Measurements from ENCODE around the gene CEP85L. TPM values are rescaled to one million over a fixed set of nuclear protein-coding genes. Genes with fewer than 3 reads are reported as not detected.

CEP85L gene
- total RNA-seq, 1 donor from 2014 or later: 14.3 TPM

DNA sequence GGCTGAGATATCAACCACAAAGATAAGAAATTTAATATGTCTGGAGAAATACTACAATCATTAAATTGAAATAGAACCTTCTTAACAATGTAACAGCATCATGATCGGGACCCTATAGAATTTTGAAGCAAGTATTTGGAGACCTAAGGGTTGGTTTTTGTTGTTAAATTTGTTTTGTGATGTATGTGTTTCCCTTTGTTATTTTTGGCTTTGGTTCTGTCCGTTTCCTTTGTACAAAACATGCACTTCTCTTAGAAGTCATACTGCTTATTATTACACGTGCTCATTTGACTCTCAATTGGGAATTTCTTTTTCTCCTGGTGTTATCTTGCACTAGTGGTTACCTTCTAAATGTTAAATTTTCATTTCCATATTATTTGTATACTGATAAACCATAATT is 107.3 kb downstream of the CEP85L start:
- DNase-seq (ENCODE audit: low read depth in 2 of 2): peak; percentile 48 to 64

DNA sequence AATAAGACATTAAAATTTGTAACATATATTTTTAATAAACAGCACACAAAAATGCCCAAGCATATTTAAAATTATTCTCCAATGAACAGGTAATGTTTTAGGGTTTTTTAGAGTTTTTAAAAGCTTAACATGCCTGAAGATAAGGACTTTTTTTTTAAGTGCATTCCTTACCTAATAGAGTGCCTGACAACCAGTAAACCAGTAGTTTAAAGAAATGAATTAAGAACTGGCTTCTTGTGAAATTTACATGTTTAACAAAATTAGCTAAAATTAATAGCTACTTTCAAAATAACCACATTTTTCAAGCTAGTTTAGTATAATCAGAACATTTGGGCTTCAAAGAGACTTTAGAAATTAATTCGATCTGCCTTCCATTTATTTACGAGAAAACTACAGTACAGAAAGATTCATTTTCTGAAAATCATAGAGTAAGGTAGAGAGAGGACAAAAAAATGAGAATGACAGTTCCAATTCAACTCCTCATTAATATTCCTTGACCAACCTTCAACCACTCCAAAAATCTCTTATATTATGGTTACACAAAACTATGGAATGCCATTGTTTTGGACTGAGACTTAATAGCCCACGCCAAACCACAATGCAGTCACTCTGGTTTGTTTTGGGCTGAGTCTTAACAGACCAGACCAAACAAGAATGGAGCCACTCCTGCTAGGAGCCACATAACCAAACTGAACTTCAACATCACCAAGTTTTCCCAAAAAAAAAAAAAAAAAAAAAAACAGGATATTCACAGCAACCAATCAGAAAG is 109.0 kb downstream of the CEP85L start:
- DNase-seq (ENCODE audit: low read depth in 2 of 2): peak in 1 of 2 donors; percentile 59

DNA sequence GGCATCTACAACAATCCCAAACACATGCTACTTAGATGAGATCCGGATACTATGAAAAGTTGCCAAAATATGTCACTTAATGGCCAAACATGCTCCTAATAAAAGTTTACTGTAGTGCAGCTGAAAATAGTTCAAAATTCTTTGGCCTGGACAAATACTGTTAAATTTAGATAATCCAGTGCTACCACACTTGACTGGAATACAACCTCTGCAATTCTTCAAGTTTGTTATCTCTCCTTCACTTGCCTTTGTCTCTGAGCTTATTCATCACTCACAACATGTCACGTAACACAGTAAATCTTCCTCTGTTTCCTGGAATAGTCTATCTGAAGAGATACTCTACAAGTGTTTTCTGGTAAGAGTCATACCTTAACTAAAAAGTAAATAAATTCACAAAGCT is 113.8 kb downstream of the CEP85L start:
- peak in 1 of 2 donors; percentile 32 for DNase-seq (ENCODE audit: low read depth in 2 of 2)

DNA sequence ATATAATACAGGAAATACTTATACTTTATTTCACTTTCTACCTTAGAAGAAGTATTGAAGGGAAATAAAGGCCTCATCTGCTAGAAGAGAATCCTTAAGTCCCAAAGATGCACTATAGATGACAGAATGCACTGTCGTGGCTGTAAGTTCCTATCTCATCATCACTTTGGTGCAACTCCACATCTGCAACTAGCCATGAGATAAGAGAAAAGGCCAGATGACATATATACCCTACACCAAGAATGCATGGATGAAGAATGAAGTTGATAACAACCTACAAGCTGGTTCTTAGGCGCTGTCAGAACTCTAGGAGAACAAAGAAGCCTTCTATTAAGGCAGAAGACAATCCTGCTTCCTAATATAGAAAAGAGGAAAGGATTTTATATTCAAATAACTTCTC is 114.9 kb downstream of the CEP85L start:
- no peak for DNase-seq (ENCODE audit: low read depth in 2 of 2)

DNA sequence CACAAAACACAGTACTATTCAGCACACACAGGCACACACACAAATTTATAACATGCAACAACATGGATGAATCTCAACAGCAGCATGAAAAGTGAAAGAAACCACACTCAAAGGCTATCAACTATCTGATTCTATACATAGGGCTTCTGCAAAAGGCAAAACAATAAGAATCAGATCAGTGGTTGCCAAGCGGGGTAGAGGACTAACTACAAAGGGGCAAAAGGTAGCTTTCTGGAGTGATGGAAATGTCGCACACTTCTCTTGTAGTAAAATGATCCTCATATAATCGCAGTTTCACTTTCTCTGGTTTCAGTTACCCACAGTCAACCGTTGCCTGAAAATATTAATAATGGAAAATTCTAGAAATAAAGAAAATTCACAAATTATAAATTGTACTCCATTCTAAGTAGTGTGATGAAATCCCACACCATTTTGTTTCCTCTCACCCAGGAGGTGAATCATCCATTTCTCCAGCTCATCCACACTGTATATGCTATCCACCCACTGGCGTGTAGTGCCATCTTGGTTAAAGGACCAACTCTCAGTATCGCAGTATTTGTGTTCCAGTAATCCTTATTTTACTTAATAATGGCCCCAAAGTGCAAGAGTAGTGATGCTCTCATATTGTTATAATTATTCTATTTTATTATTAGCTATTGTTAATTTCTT is 116.1 kb downstream of the CEP85L start:
- DNase-seq (ENCODE audit: low read depth in 2 of 2): no peak

DNA sequence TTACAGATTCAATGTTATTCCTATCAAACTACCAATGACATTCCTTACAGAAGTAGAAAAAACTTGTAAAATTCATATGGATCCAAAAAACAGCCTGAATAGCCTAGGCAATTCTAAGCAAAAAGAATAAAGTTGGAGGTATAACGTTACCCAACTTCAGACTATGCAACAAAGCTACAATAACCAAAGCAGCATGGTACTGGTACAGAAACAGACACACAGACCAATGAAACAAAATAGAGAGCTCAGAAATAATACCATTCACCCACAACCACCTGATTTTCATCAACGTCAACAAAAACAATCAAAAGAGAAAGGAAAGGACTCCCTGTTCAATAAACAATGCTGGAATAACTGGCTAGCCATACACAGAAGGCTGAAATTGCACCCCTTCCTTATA is 120.4 kb downstream of the CEP85L start:
- DNase-seq (ENCODE audit: low read depth in 2 of 2): no peak

DNA sequence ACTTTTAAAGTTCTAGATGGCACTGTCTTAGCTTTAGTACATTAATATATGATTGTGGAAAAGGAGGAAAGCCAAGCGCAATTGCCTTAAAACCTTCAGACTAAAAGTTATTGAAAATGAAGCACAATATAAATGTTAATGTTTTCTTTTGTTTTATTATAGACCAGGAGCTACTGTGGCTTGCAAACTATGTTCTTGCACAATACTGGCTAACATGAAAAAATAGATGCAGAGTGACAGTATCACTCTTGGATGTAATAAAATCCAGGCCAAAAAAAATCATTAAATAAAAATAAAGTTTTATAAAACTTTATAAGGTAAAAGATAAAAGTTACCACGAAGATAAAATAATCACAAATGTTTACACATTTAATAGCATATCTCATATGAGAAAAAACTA is 121.6 kb downstream of the CEP85L start:
- no peak for DNase-seq (ENCODE audit: low read depth in 2 of 2)

DNA sequence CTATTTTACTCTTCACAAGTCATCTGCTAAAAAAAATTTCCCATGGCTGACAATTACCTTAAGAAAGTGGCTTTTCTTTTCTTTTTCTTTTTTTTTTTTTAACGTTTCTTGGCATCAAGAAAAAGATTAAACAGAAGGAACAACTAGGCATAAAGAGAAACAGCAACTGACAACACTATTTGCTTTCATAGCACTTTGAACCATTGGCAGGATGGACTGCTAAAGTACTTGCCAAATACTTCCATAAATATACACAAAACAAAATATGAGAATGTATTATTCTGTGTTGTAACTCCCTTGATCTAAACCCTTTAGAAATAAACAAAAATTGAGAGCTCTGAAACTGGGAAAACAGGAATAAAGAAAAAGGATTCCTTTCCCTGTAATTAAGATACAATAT is 123.3 kb downstream of the CEP85L start:
- DNase-seq (ENCODE audit: low read depth in 2 of 2): no peak

DNA sequence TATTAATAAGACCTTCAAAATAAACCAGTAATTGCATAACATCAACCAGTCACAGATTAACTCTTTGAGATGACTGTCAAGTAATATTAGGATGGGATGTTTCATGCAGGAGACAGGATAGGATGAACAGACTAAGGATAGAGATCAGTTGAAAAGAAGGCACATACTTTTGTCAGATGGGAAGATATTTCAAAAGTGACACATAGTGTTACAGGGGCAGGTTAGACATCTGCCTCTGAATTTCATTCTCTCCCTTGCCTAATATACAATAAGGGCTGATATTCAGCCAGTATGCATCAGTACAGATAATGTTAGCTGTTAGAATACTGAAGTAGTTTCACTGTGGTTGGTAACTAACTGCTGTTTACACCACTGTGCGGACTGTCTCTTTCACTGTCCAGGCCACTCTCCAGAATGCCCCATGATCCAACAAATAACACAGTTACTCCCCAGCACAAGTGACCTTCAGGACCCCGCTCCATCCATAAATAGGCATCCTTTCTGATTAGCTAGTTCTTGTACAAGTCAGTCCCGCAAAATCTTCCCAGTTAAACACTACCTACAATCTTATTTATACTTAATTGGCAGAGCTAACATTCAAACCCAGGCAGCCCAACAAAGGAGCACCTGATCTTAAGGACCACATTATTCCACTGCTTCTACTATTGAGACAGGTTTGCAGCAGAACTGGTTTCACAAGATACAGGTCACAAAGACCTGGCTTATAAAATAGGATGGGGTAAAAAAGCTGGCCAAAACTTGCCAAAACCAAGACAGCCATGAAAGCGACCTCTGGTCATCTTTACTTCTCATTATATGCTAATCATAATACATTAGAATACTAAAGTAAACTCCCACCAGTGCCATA is 125.2 kb downstream of the CEP85L start:
- DNase-seq (ENCODE audit: low read depth in 2 of 2): no peak

DNA sequence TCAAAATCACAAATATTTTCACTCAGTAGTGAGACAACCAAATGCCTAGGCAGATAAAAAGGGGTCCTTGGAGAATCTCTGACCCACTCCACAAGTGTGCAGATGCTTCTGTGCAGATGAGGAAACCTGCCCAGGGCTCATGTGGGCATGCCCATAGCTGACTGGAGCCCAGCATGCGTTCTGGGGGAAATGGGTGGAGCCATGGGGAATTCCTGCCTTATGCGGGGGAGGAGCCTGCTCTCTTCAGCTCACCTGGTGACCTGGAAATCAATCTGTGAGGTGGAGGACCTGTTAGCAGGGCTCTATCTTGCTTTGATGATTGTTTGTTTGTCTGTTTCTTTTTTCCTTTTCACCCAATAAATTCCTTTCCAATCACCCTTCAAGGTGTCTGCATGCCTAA is 126.7 kb downstream of the CEP85L start:
- no peak for DNase-seq (ENCODE audit: low read depth in 2 of 2)

DNA sequence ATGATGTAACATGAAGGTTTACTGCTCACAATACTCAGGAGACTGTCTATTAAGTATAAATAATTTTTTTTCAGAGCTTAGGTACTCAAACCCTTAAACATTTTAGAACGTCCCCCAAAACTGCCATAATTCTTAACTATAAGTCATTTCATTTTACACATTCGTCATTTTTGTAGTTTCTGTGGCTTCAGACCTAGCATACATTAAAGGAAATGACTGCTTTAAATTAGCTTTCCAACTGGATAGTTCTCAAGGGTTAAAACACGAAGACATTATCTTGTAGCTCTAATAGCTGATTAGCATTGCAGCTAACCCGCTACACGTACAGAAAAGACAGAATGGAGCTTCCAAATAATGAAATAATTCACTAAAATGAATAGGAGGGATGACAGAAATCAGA is 128.2 kb downstream of the CEP85L start:
- DNase-seq (ENCODE audit: low read depth in 2 of 2): no peak

DNA sequence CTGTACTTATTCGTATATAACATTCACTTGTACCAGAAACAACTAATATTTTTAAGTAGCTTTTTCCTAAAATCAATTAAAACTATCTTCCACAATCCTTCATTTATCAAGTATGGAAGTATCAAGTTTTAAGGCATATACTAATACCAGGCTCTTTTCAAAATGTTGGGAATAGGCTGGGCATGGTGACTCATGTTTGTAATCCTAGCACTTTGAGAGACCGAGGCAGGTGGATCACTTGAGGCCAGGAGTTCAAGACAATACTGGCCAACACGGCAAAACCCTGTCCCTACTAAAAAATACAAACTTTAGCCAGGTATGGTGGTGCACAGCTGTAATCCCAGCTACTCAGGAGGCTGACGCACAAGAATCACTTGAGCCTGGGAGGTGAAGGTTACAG is 129.0 kb downstream of the CEP85L start:
- no peak for DNase-seq (ENCODE audit: low read depth in 2 of 2)

DNA sequence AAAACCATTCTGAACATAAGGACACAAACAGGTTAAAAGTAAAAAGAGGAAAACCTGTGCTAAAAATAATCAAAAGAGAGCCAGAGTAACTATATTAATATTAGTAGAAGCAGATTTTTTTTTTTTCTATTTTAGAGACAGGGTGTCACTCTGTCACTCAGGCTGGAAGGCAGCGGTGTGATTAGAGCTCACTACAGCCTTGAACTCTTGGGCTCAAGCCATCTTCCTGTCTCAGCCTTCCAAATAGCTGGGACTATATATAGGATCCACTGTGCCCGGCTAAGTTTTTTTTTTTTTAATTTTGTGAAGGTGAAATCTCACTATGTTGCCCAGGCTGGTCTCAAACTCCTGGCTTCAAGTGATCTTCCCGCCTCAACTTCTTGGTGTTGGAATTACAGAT is 136.7 kb downstream of the CEP85L start:
- no peak for DNase-seq (ENCODE audit: low read depth in 2 of 2)

DNA sequence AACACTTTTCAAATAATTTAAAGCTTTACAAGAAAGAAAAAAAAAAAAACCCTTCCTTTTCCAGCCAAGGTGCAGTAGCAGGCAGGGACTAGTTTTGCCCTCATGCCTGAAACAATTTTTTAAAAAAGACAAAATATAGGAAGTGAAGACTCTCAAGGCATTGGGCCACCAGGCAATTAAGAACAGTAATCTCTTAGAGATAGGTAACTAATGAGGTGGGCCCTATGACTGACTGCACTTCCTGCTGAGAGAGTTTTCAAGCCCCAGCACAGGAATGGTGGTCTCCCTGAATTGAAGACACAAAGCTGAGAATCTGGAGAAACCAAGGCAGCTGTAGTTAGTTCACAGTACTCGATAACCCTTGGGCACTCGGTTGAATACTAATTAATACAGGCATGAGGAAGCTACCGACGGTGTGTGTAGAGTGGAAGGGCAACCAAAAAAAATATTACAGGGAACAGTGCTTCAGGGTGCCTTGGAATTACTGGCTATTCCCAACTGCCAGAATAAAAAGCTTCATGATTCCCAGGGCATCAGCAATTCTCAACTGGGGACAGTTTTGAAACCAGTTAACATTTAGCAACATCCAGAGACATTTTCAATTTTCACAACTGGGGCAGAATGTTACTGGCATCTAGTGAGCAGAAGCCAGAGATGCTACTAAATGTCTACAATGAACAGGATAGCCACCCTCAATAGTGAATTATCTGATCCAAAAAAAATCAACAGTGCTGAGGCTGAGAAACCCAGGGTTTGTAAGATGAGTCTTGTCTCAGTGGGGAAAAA is 139.3 kb downstream of the CEP85L start:
- DNase-seq (ENCODE audit: low read depth in 2 of 2): no peak

DNA sequence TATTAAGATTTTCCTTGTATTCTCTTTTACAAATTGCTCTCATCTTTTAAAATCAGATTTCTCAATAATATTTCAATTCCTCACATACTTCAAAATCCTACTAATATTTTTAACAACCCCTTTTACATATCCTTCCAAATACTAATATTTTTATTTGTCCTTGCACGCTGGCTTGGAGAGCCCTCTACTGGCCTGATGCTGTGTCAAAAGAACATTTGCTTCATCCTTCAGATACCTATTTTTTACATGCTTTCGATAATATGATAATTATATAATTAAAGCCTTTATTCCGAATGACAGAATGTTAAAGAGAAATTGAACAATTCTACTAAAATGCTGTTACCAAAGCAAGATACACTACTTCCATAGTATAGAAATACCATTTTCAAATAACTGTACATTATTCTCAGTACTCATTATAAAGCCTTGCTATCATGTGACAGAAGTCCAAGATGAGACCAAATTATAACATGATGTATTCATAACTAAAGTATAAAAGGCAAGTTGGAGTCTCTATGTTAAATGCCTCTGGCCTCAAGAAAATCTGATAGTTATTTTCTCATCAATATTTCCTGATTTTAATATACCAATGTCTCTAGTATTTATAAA is 142.3 kb downstream of the CEP85L start:
- DNase-seq (ENCODE audit: low read depth in 2 of 2): peak; percentile 56 to 76

DNA sequence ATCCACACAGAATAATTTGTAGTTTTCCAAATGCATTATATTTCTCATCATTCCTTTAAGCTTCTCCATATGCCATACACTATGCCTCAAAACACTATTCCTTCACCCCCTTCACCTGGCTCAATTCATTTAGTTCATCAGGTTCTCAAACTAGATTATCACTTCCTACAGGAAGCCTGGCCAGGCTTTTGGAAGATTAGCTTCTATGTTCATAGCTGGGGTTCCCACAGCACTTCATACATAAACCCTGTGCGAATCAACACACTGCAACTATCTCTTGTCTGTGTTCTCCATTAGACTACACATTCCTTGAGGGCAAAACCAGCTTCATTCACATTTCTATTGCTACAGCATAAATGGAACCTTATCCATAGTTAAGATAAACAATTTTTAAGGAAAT is 143.8 kb downstream of the CEP85L start:
- DNase-seq (ENCODE audit: low read depth in 2 of 2): peak in 1 of 2 donors; percentile 44

DNA sequence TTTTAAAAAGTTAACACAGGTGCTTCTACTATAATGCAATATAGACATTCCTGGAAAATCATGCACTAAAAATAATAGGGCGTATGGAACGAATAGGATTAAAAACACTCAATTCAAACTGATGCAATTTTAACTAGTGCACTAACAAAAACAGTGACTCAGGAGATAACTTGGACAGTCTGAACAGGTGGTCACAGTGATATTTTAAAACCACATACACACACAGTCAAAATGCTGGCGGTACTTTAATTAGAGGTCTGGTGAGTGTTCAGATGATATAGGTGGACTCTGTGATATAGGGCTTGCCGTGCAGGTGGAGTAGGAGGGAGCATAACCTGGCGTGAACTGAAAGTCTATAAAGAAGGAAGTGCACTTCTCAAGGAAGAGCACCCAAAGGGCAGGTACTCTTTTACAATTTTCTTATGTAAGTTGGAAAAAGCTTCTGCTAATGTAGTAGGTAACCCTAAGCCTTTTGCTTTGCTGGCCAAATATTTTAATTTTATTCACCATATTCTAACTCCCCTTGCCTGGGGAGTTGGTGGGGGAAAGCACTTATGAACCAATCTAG is 145.2 kb downstream of the CEP85L start:
- no peak for DNase-seq (ENCODE audit: low read depth in 2 of 2)

DNA sequence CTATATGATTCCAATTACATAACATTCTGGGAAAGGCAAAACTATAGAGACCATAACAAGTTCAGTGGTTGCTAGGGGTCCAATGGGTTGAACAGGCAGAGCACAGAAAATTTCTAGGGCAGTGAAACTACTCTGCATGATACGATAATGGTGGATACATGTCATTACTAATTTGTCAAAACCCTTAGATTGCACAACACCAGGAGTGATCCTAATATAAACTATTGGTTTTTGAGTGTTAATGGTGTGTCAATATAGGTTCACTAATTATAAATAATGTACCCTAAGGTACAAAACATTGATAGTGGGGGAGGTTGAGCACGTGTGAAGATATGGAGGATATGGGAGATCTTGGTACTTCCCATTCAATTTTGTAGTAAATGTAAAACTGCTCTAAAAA is 145.7 kb downstream of the CEP85L start:
- DNase-seq (ENCODE audit: low read depth in 2 of 2): no peak

DNA sequence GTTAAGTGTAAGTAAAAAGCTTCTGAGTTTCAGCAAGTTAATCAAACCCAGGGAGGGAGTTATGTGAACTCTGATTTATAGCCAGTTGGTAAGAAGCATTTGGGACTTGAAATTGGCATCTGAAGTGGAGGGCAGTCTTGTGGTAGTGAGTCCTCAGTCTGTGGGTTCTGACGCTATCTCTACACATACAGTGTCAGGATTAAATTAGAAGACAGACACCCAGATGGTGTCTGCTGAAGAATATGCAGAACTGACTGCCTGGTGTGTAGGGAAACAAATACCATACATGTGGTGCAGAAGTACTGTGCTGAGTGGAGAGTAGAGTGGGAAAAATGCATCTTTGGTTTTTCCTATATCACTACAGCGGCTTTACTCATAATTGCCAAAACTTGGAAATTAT is 146.8 kb downstream of the CEP85L start:
- no peak for DNase-seq (ENCODE audit: low read depth in 2 of 2)

DNA sequence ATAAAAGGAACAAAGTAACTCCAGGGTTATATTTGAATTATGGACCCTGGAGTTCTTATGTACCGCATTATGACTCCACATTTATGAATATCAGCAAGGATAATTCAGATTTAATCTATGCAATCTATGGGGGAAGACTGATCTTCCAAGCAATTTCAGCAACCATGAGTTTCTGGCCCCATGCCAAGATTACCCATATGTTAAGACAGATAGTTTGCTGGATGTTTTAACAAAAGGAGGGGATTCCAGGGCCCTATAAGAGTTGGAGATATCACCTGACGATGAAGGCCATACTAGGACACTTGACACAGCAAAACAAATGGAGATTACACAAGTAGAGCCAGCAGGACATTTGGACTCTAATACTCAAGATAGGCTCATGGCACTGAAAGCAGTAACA is 149.2 kb downstream of the CEP85L start:
- DNase-seq (ENCODE audit: low read depth in 2 of 2): no peak

DNA sequence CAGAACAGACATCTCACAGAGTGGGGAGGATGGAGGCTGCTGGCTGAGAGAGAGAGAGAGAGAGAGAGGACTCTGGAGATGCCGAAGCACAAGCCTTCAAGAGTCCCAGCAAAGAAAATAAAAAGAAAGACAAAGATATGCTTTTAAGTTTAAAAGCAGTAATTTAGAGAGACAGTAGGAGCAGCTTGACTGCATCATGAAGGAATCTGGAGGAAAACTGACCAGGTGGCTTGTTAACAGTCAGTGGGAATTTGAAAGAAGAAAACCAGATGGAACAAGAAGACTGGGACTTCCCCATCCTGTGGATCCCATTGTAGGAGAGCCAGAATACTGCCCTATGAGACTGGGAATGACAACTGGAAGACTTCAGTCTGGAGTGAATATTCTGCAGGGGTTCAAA is 149.6 kb downstream of the CEP85L start:
- no peak for DNase-seq (ENCODE audit: low read depth in 2 of 2)
